GM10248 (cell line): Measurements from ENCODE around the gene TNNI3.

ENCODE experiments used
- CTCF ChIA-PET: fragments of 300-600 bp; sonication (Branson Sonifier 250); formaldehyde crosslinking; extraction: SDS; loops from one replicate; lab custom pipeline; 2021; ENCODE audit warnings: antibody characterized with exemption; lab: Yijun Ruan, JAX
- POLR2A ChIA-PET: fragments of 350-650 bp; sonication (Branson Sonifier 250); formaldehyde crosslinking; extraction: SDS; loops from one replicate; lab custom pipeline; 2020; ENCODE audit warnings: antibody characterized with exemption; lab: Yijun Ruan, JAX
- DNase-seq: peaks from one replicate; pipeline ENCODE4 v3.0.0; 2012; ENCODE audit errors: extremely low spot score
- TF ChIP-seq, protein P1 (sequence below): IDR thresholded peaks from 2 replicates; pipeline ENCODE4 v1.5.1; 2012; ENCODE audit warnings: mild to moderate bottlenecking, low read depth; ENCODE audit errors: extremely low read depth, missing control alignments, control extremely low read depth

The TNNI3 gene

DNA sequence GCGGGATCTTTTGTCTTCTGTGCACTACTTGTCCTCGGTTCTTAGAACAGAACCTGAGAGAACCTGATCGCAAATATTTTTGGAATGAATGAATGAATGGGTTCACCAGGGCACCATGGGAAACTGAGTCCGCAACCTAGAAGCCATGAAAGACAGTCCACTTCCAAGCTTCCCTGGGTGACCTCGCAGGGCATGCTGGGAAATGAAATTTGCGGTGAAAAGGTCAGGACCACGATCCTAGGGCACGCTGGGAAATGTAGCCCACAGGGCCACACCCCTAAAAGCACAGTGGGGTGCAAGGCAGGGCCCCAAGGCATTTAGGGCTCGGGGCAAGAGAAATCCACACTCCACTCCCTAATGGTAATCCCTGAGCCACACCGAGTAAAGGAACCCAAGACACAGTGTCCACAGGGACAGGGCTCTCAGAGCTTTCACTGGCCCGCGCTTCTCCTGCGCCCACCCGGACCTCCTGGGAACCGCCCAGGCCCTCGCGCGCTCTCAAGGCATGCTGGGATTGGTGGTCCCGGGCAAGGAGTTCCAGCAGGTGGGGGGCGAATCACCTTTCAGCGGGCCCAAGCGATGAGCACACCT, 39.0 kb downstream of the TNNI3 start:
- TF ChIP-seq, protein P1, sequence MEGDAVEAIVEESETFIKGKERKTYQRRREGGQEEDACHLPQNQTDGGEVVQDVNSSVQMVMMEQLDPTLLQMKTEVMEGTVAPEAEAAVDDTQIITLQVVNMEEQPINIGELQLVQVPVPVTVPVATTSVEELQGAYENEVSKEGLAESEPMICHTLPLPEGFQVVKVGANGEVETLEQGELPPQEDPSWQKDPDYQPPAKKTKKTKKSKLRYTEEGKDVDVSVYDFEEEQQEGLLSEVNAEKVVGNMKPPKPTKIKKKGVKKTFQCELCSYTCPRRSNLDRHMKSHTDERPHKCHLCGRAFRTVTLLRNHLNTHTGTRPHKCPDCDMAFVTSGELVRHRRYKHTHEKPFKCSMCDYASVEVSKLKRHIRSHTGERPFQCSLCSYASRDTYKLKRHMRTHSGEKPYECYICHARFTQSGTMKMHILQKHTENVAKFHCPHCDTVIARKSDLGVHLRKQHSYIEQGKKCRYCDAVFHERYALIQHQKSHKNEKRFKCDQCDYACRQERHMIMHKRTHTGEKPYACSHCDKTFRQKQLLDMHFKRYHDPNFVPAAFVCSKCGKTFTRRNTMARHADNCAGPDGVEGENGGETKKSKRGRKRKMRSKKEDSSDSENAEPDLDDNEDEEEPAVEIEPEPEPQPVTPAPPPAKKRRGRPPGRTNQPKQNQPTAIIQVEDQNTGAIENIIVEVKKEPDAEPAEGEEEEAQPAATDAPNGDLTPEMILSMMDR = no peak
- CTCF ChIA-PET = interaction anchor here (1.5 to 2.4 kb wide), 2 partner anchors 14 to 31 kb away, joined by 6 to 9 read pairs; no protein-coding TSS in a partner anchor
- DNase-seq = peak; percentile 55
- POLR2A ChIA-PET = no interaction called here

GRCh38 chr19:55117663-55118391, 39.7 kb downstream of the TNNI3 start:
- TF ChIP-seq, protein P1 = no peak
- DNase-seq = peak; percentile 99
- ChIA-PET CTCF (interaction anchor here (0.6 to 2.4 kb wide), 3 partner anchors 15 to 30 kb away, joined by 4 to 9 read pairs (median 6); no protein-coding TSS in a partner anchor), POLR2A (interaction anchor here (0.6 to 1.1 kb wide), 3 partner anchors 135 to 359 kb away, joined by 3 to 4 read pairs (median 3); partner anchors contain the start of gene ZNF628)

DNA sequence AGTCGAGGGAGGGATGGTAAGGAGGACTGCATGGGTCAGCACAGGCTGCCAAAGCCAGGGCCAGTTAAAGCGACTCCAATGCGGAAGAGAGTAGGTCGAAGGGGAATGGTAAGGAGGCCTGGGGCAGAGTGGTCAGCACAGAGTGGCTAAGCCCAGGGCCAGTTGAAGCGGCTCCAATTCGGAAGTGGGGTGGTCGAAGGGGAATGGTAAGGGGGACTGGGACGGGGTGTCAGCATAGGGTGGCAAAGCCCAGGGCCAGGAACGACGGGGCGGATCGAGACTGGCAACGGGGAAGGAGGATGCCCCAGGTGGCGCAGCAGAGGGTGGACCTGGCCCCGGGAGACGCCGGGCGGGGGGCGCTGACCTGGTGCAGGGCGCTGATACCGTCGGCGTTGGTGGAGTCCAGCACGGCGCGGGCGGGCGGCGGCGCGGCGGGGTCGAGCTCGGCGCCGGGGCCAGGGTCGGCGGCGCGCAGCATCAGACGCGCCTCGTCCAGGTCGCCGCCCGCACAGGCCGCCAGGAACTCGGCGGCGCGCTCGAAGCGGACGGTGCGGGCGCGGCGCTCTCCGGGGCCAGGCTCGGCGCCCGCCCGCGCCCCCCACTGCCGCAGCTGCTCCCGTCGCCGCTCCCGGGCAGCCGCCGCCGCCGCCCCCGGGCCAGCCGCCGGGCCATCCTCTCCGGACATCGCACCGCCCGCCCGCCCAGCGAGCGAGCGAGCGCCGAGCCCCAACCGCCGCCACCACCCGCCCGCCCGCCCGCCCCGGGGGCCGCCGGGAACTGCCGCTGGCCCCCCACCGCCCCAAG, 40.5 kb downstream of the TNNI3 start, which contains the start of gene PPP1R12C:
Gene PPP1R12C (minus strand): TSS at position 779 of the 804 bp plus-strand sequence. CDS start 94 bp downstream, at position 685.
- POLR2A ChIA-PET = interaction anchor here (1.0 to 1.1 kb wide), 2 partner anchors 290 to 359 kb away, joined by 3 read pairs; partner anchors contain the start of gene ZNF628
- CTCF ChIA-PET = interaction anchor here (0.6 to 2.4 kb wide), 4 partner anchors 16 to 29 kb away, joined by 4 to 9 read pairs (median 5); no protein-coding TSS in a partner anchor
- DNase-seq = no peak
- TF ChIP-seq, protein P1 = no peak

DNA sequence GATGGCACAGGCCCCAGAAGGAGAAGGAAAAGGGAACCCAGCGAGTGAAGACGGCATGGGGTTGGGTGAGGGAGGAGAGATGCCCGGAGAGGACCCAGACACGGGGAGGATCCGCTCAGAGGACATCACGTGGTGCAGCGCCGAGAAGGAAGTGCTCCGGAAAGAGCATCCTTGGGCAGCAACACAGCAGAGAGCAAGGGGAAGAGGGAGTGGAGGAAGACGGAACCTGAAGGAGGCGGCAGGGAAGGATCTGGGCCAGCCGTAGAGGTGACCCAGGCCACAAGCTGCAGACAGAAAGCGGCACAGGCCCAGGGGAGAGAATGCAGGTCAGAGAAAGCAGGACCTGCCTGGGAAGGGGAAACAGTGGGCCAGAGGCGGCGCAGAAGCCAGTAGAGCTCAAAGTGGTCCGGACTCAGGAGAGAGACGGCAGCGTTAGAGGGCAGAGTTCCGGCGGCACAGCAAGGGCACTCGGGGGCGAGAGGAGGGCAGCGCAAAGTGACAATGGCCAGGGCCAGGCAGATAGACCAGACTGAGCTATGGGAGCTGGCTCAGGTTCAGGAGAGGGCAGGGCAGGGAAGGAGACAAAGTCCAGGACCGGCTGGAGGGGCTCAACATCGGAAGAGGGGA, 41.2 kb downstream of the TNNI3 start:
- TF ChIP-seq, protein P1 = no peak
- peak; percentile 76 for DNase-seq
- ChIA-PET CTCF (interaction anchor here (1.4 to 2.4 kb wide), 2 partner anchors 16 to 28 kb away, joined by 4 to 9 read pairs; no protein-coding TSS in a partner anchor), POLR2A (interaction anchor here (0.7 to 1.1 kb wide), 2 partner anchors 360 to 373 kb away, joined by 3 read pairs; partner anchors contain the start of gene ZNF628)

- CTCF ChIA-PET = interaction anchor here (1.4 kb wide), 1 partner anchor 28 kb away, joined by 4 read pairs; no protein-coding TSS in a partner anchor
Observed at GRCh38 chr19:55115446-55116065, 42.0 kb downstream of the TNNI3 start.

More at GRCh38 chr19:55115446-55116065, 42.0 kb downstream of the TNNI3 start:
- DNase-seq = no peak
- TF ChIP-seq, protein P1 = no peak
- POLR2A ChIA-PET = interaction anchor here (0.7 kb wide), 1 partner anchor 374 kb away, joined by 3 read pairs; no protein-coding TSS in a partner anchor
